GM20000 (cell line): ENCODE data around the gene PKIB.

ENCODE experiments used
- DNase-seq: peaks from one replicate; pipeline ENCODE4 v3.0.0; 2012; ENCODE audit warnings: low spot score
- CTCF ChIP-seq: IDR thresholded peaks from 2 replicates; pipeline ENCODE4 v1.5.1; 2012; ENCODE audit warnings: mild to moderate bottlenecking, control low read depth; ENCODE audit errors: extremely low read depth, missing control alignments

PKIB gene

GRCh38 chr6:122610690-122611455 is 668 bp downstream of the PKIB start:
- peak; percentile 31 for DNase-seq
- no peak for TF ChIP-seq CTCF

DNA sequence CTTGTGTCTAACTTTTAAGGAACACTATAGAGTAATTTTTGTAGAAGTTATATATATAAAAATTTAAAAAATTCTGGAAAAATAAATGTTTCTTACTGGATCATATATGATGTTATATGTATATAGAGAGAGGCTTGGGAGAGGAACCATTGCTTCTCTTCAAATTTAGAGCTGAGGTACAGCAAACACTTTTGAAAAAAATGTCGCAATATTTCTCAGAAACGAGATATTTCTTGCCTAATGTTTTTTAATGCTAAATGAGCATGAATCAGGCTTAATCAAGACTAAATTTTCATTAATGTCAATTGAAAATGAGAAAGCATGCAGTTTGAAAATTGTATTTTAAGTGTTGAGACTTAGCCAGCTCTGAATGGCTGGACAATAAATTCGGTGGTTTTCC is 2.6 kb downstream of the PKIB start:
- DNase-seq = no peak
- TF ChIP-seq CTCF = no peak

DNA sequence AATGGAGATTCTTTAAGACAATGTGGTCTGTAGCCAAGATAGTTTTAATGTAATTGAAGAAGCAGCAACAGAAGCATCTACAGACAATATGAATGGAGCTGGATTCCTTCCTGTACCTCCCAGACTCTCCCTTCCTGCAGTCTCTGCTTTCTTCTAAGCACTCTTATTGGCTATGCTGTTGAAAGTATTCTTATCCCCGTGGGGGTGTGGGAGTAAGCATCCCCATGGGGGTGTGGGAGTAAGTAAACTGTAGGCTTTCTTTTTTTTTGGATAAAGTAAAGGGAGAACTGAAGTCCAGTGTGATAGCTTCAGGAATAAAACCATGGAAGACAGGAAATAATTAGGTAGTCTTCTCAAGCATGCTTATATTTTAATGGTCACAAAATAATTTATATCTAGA is 4.1 kb downstream of the PKIB start:
- DNase-seq = no peak
- no peak for TF ChIP-seq CTCF

DNA sequence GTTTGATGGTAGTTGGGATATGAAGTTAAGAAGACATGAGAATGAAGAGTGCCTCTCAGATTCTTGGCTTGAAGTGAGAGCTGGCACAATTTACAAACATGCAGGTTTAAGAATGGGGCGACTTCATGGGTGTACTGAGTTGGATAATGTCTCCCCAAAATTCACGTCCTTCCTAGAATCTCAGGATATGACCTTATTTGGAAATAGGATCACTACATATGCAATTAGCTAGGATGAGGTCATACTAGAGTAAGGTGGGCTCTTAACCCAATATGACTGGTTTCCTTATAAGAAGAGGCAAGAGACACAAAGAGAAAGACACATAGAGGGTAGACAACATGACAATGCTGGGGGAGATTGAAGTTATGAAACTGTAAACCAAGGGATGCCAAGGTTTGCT is 5.2 kb downstream of the PKIB start:
- no peak for DNase-seq
- TF ChIP-seq CTCF = no peak

- TF ChIP-seq CTCF = no peak
- no peak for DNase-seq
Measured at GRCh38 chr6:122616877-122617276, 6.7 kb downstream of the PKIB start.

- no peak for DNase-seq
- no peak for TF ChIP-seq CTCF
Measured at GRCh38 chr6:122619309-122619708, 9.1 kb downstream of the PKIB start.

GRCh38 chr6:122620428-122620827 is 10.2 kb downstream of the PKIB start:
- DNase-seq = no peak
- no peak for TF ChIP-seq CTCF
